GM18951 (cell line): ENCODE results near the gene ATF6B.
"Not testable (repeated sequence)": the region's sequence is repeated elsewhere in the genome, so short reads cannot be mapped to it uniquely, and the experiment has no call there.

Experiments
- POLR2A ChIP-seq: IDR thresholded peaks from 4 replicates; pipeline ENCODE4 v1.6.1; 2011; ENCODE audit warnings: mild to moderate bottlenecking; ENCODE audit not compliant: insufficient read length, insufficient read depth; ENCODE audit errors: extremely low read depth
- in situ Hi-C: fragments of 300-500 bp; cut with MboI; formaldehyde crosslinking; loops from one replicate; pipeline ENCODE4 v1.12.0; 2022; ENCODE audit warnings: low sequenced_read_pairs, mixed read lengths, inconsistent platforms; ENCODE audit not compliant: unreplicated experiment

Gene ATF6B

DNA sequence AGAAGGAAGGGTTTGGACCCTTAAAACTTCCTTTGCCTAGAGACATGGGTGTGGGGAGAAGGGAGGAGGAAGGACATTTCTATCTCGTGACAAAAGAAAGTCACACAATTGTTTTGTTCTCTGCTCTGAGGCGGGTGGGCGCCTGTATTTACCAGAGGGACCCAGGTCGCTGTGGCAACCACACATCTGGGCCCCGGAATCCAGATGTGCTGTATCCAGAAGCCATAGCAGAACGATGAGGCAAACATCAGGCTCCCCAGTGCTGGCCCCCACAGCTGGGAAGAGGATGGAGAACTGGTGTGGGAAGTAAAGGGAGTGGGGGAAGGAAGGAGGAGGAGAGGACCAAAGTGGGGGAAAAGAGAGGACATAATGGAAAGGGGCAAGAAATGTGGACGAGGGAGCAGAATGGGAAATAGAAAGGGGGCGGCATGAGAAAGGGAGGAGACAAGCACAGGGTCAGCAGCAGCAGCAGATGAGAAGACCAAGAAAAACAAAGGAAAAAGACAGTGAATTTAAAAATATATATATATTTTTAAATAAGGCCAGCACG is 15.5 kb downstream of the ATF6B start:
- in situ Hi-C loops, result no loop called here
- TF ChIP-seq POLR2A, result no peak

DNA sequence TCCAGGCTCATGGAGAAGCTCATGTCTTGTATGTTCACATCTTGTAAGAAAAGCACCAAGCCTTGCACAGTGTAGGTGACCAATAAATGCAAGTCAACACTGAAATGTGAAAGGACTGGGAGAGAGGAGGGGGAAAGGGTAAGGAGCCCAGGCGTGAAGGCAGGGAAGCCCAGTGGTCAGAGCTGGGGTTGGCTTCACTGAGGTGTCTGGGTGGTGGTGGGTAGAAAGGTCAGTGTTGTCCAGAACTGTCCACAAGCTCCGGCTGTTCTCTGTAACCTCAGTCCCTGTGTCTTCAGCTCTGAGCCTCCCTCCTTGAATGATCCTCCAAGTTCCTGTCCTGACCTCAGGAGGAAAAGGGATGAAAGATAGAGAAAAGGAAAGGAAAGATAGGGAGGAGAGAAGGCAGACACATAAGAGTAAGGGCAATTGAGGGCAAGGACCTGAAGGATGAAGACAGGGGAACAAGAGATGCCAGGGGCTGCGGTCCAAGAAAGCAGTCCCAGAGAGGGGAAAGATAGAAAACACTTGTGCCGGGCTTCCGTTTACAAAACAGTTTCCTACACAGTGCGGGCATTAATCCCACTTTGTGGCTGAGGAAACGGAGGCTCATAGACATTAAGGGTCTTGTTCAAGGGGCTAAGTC is 16.5 kb downstream of the ATF6B start:
- no peak for TF ChIP-seq POLR2A
- in situ Hi-C loops, result no loop called here

DNA sequence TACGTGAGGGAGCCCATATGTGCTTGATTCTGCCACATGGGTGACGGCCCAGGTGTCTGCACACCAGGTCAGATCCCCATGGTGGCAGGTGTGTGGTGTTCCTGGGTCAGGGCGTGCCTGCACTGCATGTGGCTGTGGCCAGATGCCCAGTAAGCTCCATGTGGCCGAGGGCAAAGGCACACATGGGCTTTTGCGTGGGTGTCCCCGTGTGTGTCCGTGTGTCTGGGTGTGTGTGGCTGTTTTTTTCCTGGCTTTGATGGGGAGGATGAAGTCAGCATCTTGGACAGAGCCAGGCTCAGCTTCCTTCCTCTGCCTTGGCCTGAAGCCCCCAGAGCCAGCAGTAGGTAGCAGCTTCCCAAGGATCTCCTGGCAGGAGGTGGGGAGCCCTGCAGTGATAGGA is 17.4 kb downstream of the ATF6B start:
- no peak for TF ChIP-seq POLR2A
- in situ Hi-C loops, result no loop called here

DNA sequence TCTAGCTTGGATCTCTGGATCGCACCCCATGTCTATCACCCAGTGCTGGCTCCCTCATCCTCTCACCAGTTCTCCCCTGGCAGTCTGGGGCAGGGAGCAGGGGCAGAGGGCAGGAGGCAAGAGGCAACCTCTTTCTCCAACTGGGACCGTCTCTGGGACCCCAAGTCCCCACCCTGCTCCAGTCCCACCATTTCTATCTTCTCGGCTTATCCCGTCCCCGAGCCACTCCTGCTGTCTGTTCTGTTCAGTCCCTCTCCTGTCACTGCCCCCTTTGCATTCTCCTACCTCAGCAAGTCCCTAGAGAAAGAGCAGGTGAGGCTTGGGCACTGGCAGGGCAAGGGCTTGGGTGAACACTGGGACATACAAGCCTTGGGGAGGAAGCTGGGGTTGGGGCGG is 18.3 kb downstream of the ATF6B start:
- TF ChIP-seq POLR2A, result no peak
- in situ Hi-C loops, result no loop called here

DNA sequence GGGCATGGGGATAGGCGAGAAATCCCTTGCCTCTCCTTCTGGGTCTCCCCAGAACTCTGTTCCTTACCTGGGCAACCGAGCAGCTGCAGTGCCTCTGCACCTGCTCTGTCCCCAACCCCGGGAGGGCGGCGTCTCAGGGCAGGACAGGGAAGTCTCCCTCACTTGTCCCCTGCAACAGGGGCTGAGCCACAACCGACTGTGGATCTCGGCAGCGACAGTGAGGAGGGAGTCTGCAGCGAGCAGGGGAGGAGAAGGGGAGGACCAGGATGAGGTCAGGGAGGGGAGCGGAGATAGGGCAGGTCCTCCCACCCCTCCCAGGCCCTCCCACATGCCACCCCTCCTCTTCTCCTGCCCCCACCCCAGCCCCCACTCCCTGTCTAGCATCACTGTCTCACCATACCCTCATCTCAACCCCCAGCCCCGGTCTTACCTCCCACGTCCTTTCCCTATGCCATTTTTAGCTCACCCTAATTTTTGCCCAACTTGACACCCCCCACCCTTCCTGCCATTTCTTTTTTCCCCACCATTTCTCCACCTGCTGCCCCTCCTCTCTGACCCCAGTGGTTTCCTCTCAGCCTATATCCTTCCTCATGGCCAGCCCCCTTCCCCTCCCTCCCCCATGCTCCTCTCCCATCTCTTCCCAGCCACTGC is 18.8 kb downstream of the ATF6B start, which contains the start of gene TNXB:
TSS of gene TNXB (minus strand) at position 225 of the 651 bp plus-strand sequence. CDS start 11,140 bp downstream, outside the sequence.
- TF ChIP-seq POLR2A, result no peak

DNA sequence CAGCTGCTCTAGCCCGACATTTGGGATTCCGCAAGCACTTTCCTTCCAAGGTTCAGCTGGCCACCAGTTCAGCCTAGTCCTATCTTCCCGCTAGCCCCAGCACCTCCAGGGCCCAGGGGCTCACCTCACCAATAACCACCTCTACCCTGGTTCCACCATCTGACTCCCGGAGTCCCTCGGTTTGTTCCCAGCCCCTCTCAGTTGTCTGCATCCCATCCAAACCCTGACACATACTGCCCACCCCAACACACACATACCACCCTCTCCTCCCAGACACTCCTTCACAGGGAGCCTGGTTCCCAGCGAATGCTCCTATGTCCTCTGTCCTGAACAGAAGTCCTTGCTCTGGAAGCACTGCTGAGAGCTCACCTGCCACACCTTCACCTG is 19.3 kb downstream of the ATF6B start:
- TF ChIP-seq POLR2A, result no peak
- in situ Hi-C loops, result no loop called here

More for the DNA sequence above, 18.8 kb downstream of the ATF6B start, which contains the start of gene TNXB:
- in situ Hi-C loops, result no loop called here

DNA sequence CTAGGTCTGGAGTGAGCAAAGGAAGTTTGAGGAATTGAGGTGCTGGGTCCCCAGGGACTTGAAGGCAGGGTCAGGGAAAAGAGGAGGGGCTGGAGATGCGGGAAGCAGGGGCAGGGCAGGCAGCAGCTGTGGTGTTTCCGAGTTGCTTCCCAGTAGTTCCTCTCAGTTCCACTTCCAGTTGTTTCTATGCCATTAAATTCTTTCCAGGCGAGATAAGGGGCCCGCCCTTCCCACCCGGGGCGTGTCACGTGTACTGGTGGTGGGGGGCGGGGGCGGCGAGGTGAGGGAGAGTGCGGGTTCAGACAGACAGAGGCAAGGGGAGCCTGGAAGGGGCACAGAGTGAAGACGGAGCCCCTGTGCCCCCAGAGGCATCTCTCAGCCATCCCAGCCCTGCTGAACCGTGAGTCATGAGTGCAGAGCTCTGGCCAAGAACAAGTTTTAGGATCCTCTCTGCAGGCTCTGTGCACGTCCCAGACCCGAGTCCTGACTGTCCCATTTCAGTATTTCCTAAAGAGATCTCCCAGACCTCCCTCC is 19.9 kb downstream of the ATF6B start:
- in situ Hi-C loops, result no loop called here

DNA sequence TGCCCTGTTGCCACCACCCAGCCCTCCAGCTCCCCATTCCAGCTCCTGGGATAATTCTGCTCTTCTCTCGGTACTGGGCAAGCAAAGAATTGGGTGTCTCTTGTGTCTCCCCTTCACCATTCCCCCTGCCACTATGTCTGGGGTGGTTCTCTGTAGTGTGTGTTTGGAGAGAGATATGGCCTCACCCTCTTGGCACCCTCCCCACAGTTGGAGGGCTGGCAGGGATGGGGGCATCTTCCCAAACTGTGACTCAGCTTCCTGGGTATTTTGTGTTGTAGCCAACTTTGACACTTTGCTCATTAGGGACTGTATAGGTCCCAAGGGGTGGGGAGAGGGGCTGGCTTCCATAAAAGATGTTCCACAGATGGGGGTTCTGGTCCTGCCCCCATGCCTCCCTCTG is 20.6 kb downstream of the ATF6B start:
- no peak for TF ChIP-seq POLR2A
- in situ Hi-C loops, result no loop called here

More for the DNA sequence above, 19.9 kb downstream of the ATF6B start:
- no peak for TF ChIP-seq POLR2A

DNA sequence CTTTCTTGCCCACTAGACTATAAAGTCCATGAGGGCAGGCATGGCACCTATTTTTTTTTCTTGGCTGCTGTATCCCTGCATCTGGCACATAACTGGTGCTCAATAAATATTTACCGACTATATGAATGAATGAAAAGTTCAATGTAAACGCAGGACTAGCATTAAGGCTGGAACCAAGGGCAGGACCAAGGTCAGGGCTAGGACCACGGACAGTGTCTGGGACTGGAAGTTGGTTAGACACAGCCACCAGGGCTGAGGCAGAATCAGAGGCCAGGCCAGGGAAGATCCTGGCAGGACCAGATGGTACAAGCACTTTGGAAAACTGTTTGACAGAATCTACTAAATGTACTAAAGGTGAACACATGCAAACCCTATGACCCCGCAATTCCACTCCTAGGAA is 22.6 kb downstream of the ATF6B start:
- TF ChIP-seq POLR2A, result no peak
- in situ Hi-C loops, result no loop called here

DNA sequence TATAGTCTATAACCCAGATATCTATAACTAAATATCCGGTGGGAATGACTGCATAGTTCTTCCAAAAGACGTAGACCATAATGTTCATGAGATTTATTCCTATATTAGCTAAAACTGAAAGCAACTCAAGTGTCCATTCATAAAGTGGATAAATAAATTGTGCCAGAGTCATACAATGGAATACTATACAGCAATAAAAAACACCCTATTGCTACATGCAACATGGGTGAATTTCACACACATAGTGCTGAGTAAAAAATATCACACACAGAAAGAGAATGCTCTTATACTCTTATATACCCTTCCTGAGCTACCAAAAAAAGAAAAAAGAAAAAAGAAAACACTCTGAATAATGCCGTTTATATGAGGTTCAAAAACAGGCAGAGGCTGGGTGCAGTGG is 25.8 kb downstream of the ATF6B start:
- in situ Hi-C loops, result no loop called here
- no peak for TF ChIP-seq POLR2A

DNA sequence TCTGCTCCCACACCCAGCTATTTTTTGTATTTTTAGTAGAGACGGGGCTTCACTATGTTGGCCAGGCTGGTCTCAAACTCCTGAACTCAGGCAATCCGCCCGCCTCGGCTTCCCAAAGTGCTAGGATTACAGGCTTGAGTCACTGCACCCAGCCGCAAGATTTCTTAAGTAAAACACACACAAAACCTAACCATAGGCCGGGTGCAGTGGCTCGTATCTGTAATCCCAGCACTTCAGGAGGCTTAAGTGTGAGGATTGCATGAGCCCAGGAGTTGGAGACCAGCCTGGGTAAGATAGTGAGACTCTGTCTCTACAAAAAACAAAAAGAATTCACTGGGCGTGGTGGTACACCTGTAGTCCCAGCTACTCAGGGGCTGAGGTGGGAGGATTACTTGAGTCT is 27.8 kb downstream of the ATF6B start:
- in situ Hi-C loops, result not testable (repeated sequence)

DNA sequence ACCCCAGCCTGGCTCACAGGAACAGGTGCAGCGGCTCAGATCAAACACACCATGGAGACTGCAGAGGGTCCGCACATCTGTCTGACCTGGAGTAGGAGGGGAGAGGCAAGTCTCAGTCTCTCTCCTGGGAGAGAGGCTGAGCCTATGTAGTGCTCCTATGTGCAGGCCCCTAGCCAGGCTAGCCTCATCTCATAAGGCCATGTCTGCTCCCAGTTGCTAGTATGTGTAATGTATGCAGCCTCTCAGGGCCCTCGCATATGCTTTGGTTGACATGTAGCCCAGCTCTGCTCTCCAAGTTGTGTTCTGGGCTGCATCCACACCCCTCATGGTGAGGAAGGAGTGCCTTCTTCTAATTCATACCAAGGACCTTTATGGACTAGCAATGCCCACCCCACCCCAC is 30.7 kb downstream of the ATF6B start:
- TF ChIP-seq POLR2A, result no peak
- in situ Hi-C loops, result no loop called here

DNA sequence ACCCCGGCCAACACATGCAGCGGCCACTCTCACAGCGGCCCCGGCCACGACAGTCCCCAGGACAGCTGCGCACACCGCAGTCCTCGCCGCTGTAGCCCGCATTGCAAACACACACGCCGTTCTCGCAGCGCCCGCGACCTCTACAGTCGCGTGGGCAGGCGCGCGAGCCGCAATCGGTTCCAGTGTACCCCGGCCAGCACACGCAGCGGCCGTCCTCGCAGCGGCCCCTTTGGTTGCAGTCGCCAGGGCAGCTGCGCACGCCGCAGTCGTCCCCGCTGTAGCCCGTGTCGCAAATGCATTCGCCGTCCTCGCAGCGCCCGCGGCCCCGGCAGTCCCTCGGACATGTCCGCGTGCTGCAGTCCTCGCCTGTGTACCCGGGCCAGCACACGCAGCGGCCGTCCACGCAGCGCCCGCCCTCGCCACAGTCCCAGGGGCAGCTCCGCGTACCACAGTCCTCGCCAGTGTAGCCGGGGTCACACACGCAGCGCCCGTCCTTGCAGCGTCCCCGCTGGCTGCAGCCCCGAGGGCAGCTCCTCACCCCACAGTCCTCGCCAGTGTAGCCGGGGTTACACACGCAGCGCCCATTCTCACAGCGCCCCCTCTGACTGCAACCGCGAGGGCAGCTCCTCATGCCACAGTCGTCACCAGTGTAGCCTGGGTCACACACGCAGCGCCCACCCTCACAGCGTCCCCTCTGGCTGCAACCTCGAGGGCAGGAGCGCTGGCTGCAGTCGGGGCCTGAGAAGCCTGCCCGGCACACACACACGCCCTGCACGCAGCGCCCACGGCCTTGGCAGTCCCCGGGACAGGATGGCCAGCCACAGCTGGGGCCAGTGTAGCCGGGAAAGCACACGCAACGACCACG is 31.4 kb downstream of the ATF6B start:
- in situ Hi-C loops, result no loop called here
- TF ChIP-seq POLR2A, result no peak
